IMR-90 (cell line): ENCODE measurements around the gene C22orf15.

ENCODE experiments used
- BHLHE40 ChIP-seq: fragments of 150-350 bp; IDR thresholded peaks from 2 replicates; pipeline ENCODE4 v1.6.1; 2016; ENCODE audit warnings: mild to moderate bottlenecking, low read depth, low read length
- CEBPB ChIP-seq: IDR thresholded peaks from 2 replicates; pipeline ENCODE4 v1.6.1; 2012; ENCODE audit warnings: low read depth, low read length, improper control_type of control experiment
- CHD1 ChIP-seq: IDR thresholded peaks from 2 replicates; pipeline ENCODE4 v1.6.1; 2012; ENCODE audit warnings: low read depth, low read length, improper control_type of control experiment
- CTCF ChIP-seq: conservative IDR thresholded peaks from 2 replicates; pipeline ENCODE4 v1.5.1; 2012; ENCODE audit warnings: mild to moderate bottlenecking, low read depth, low read length, improper control_type of control experiment
- ELK1 ChIP-seq: fragments of 150-350 bp; IDR thresholded peaks from 2 replicates; pipeline ENCODE4 v1.6.1; 2016; ENCODE audit warnings: low read depth, mild to moderate bottlenecking, low read length, moderate library complexity, borderline replicate concordance
- FOS ChIP-seq: fragments of 150-350 bp; IDR thresholded peaks from 2 replicates; pipeline ENCODE4 v1.6.1; 2016; ENCODE audit warnings: low read depth, low read length
- MAFK ChIP-seq: IDR thresholded peaks from 2 replicates; pipeline ENCODE4 v1.6.1; 2012; ENCODE audit warnings: low read depth, low read length, improper control_type of control experiment
- POLR2A ChIP-seq: IDR thresholded peaks from 2 replicates; pipeline ENCODE4 v1.6.1; 2012; ENCODE audit warnings: mild to moderate bottlenecking, low read depth, low read length
- RCOR1 ChIP-seq: IDR thresholded peaks from 2 replicates; pipeline ENCODE4 v1.6.1; 2012; ENCODE audit warnings: mild to moderate bottlenecking, low read length, improper control_type of control experiment; ENCODE audit not compliant: insufficient replicate concordance
- RFX5 ChIP-seq: IDR thresholded peaks from 2 replicates; pipeline ENCODE4 v1.8.0; 2012; ENCODE audit warnings: low read depth, mild to moderate bottlenecking, low read length, moderate library complexity
- USF2 ChIP-seq: fragments of 150-350 bp; IDR thresholded peaks from 2 replicates; pipeline ENCODE4 v1.6.1; 2017; ENCODE audit warnings: mild to moderate bottlenecking, antibody characterized with exemption, low read length, low read depth

GRCh38 chr22:23789121-23789520 is 26.3 kb downstream of the C22orf15 start:
- TF ChIP-seq USF2 (no peak), CTCF (no peak), CEBPB (no peak), POLR2A (no peak), RFX5 (no peak), BHLHE40 (no peak), CHD1 (no peak), RCOR1 (no peak), MAFK (no peak), ELK1 (no peak), FOS (no peak)
